Gastroesophageal sphincter (tissue), 4 donors: Measurements from ENCODE around the gene TTLL8. TPM values are rescaled to one million over a fixed set of nuclear protein-coding genes. Genes with fewer than 3 reads are reported as not detected.
A peak's percentile ranks its signal among the peaks of the same experiment; 100 is the strongest.

Source experiments
- ATAC-seq: fragments of 150-250 bp; one replicate; pipeline ENCODE4 v1.9.1; 2016; ENCODE audit warnings: mild to moderate bottlenecking, moderate library complexity
- H3K27ac ChIP-seq, 4 donors: fragments of 200-600 bp; sonication (generic) in 3 of 4; 1 replicate in 3 of 4; 2 replicates in 1 of 4; pipeline ENCODE4 v1.5.1; 2016 to 2019
- H3K27me3 ChIP-seq: fragments of 200-600 bp; sonication (generic); one replicate; pipeline ENCODE4 v1.5.1; 2019
- H3K36me3 ChIP-seq, 2 donors: fragments of 200-600 bp; sonication (generic); one replicate each; pipeline ENCODE4 v1.5.1; 2019; ENCODE audit warnings: control low read depth in 1 of 2
- H3K4me1 ChIP-seq, 3 donors: fragments of 200-600 bp; sonication (generic); 1 replicate in 2 of 3; 2 replicates in 1 of 3; pipeline ENCODE4 v1.5.1; 2016 to 2019; ENCODE audit warnings: control low read depth in 2 of 3
- H3K4me3 ChIP-seq, 2 donors: fragments of 200-600 bp; sonication (generic); one replicate each; pipeline ENCODE4 v1.5.1; 2019; ENCODE audit warnings: mild to moderate bottlenecking in 1 of 2, moderate library complexity in 1 of 2
- H3K9me3 ChIP-seq, 3 donors: fragments of 200-600 bp; sonication (generic); one replicate each; pipeline ENCODE4 v1.5.1; 2017 to 2019; ENCODE audit warnings: control low read depth in 2 of 3
- EP300 ChIP-seq: sonication (generic); formaldehyde crosslinking; IDR thresholded peaks from one replicate; pipeline ENCODE4 v1.6.1; 2017; ENCODE audit warnings: antibody characterized with exemption, mild to moderate bottlenecking
- POLR2A ChIP-seq, 2 donors: fragments of 450-650 bp; IDR thresholded peaks; one replicate each; pipeline ENCODE4 v1.6.1; 2017; ENCODE audit warnings: antibody characterized with exemption in 2 of 2, mild to moderate bottlenecking in 2 of 2, moderate library complexity in 1 of 2
- POLR2AphosphoS5 ChIP-seq: sonication (generic); formaldehyde crosslinking; IDR thresholded peaks from one replicate; pipeline ENCODE4 v1.6.1; 2017; ENCODE audit warnings: antibody characterized with exemption
- WGBS, 2 donors: methylation state at CpG; one replicate each; pipeline ENCODE4 v1.1.5; 2018; ENCODE audit warnings: low coverage in 1 of 2; 5-methylcytosine and 5-hydroxymethylcytosine counted together
- total RNA-seq, 4 donors: library from RNA; depleted of rRNA; stranded (reverse); fragments of >200 nt; gene quantifications; one replicate each; pipeline ENCODE4 v1.1.0, GENCODE V29; 2016
- TF ChIP-seq, protein P1 (sequence below), 4 experiments: fragments of 200-600 bp in 2 of 4; fragments of 450-650 bp in 2 of 4; sonication (generic) in 1 of 4; IDR thresholded peaks; one replicate each; pipeline ENCODE4 v1.5.1; 2017 to 2019; ENCODE audit warnings: antibody characterized with exemption in 4 of 4, mild to moderate bottlenecking in 2 of 4, moderate library complexity in 2 of 4

Gene TTLL8
- total RNA-seq, 4 donors from 2014 or later = not detected

DNA sequence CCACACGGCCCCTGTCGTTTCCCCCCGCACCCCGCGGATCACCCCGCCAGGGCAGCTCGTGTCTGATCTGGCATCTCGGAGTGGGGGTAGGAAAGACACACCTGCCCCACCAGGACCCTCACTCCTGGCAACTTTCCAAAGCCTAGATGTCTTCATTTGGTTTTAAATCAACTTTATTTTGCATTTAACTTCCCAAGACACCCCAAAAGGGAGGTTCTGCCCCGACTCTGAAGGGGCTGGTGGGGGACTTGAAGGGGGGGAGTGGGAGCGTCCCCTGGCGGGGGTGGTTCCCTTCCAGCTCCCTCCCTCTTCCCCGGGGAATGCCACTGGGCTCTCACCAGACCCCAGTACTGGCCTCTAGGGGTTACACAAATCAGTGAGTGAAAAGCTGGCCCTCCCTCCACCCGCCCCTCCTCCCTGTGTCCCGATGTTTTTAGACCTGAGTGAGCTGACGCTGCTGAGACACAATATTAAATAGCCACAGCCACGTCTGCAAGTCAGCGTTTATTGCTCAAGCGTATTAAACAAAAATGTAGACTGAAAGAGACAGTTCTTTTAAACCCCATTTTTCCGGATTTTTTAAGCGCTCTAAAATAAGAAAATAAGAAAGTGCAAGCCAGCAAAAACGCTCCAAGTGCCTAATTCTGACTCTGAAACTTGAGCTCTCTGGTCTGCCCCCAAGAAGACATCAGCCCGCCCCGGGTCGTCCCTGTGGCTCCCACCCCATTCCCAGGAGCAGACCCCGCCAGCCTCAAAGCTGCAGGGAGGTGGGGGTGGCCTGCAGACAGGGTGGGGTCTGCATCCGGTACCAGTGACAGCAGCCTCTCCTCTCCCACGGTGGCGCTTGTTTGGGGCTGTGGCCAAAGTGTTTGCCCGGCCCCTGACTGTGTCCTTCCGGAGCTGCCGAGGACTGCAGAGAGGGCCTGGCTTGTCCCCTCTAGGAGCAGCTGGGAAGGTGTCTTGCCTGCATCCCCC lies 1.1 kb upstream of the TTLL8 start:
- peak overlapping the region in 1 of 2 donors; percentile 38 for H3K4me3 ChIP-seq
- TF ChIP-seq POLR2AphosphoS5 = no peak
- TF ChIP-seq, protein P1, sequence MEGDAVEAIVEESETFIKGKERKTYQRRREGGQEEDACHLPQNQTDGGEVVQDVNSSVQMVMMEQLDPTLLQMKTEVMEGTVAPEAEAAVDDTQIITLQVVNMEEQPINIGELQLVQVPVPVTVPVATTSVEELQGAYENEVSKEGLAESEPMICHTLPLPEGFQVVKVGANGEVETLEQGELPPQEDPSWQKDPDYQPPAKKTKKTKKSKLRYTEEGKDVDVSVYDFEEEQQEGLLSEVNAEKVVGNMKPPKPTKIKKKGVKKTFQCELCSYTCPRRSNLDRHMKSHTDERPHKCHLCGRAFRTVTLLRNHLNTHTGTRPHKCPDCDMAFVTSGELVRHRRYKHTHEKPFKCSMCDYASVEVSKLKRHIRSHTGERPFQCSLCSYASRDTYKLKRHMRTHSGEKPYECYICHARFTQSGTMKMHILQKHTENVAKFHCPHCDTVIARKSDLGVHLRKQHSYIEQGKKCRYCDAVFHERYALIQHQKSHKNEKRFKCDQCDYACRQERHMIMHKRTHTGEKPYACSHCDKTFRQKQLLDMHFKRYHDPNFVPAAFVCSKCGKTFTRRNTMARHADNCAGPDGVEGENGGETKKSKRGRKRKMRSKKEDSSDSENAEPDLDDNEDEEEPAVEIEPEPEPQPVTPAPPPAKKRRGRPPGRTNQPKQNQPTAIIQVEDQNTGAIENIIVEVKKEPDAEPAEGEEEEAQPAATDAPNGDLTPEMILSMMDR (IDR thresholded peaks at IDR 0.05) = no peak
- TF ChIP-seq POLR2A (IDR thresholded peaks at IDR 0.05) = no peak
- TF ChIP-seq EP300 = no peak

DNA sequence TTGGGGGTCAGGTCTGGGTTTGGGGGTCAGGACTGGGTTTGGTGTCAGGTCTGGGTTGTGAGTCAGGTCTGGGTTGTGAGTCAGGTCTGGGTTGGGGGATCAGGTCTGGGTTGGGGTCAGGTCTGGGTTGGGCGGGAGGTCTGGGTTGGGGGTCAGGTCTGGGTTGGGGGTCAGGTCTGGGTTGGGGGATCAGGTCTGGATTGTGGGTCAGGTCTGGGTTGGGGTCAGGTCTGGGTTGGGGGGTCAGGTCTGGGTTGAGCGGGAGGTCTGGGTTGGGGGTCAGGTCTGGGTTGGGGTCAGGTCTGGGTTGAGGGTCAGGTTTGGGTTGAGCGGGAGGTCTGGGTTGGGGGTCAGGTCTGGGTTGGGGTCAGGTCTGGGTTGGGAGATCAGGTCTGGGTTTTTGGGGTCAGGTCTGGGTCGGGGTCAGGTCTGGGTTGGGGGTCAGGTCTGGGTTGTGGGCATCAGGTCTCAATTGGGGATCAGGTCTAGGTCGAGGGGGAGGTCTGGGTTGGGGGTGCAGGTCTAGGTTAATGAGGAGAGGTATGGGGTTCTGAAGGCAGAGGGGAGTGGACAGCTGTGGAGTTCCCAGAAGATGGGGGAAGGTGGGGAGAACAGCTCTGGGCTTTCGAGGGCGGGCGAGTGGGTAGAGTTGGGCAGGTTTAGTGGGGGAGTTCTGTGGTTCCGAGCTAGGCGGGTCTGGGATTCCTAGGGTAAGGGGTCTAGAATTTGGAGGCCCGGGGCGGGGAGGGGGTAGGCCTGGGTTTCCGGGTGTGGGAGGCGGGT lies 629 bp downstream of the TTLL8 start:
- H3K4me3 ChIP-seq = no peak overlapping the region
- no peak overlapping the region for H3K27ac ChIP-seq
- peaks cover 74% of the 10 kb centered on the region for H3K27me3 ChIP-seq
- TF ChIP-seq POLR2AphosphoS5 (no peak), POLR2A (IDR thresholded peaks at IDR 0.05) (no peak), EP300 (no peak)
- TF ChIP-seq, protein P1 (IDR thresholded peaks at IDR 0.05) = no peak
- no peak for ATAC-seq
- H3K36me3 ChIP-seq = no peaks in the 10 kb centered on the region
- H3K9me3 ChIP-seq = peaks cover 0 to 21% (median 0%) of the 10 kb centered on the region in 3 donors
- 59 to 72% methylated on average over 5 to 6 of the region's 14 CpGs for WGBS, 2 donors
- H3K4me1 ChIP-seq = peaks cover 0 to 20% (median 7%) of the 10 kb centered on the region in 3 donors

More for the DNA sequence above, 1.1 kb upstream of the TTLL8 start:
- ATAC-seq = no peak
- peaks cover 0 to 3% (median 0%) of the 10 kb centered on the region in 3 donors for H3K9me3 ChIP-seq
- H3K27me3 ChIP-seq = peaks cover 85% of the 10 kb centered on the region
- H3K36me3 ChIP-seq = no peaks in the 10 kb centered on the region
- H3K4me1 ChIP-seq = peaks cover 0 to 20% (median 7%) of the 10 kb centered on the region in 3 donors
- H3K27ac ChIP-seq = no peak overlapping the region
- 7% methylated on average over 5 to 10 of the region's 31 CpGs for WGBS, 2 donors

DNA sequence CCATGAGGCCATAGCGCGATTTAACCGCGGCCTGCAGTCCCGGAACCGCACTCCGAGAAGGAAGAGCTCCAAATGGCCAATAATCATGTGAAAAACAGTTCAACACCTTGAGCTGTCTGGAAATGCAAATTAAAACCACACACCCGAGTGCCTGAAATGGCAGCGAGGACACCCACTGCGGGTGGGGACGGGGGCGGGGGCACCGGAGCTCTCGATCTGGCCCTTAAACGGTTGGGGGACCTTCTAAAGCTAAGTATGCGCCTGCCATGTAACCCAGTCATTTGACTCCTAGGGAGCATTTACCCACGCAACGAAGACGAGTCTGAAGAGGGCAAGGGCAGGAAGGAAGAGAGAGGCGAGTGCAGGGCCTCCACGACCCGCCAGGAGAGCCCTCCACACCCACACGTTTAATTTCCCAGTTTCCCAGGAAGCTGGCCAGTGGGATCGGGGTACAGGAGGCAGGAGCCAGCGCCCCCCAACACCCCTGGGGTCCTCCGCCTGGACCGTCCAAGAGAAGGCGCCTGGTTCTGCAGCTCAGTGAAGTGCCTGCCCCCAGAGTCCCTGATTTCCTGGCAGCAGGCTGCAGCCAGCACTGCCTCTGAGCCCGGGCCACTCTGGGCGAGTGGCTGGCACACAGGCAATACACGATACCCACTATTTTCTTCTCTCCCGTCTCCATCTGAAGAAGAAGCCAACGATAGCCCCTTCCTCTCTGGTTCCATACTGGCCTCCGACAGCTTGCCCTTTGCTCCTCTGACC lies 1.7 kb downstream of the TTLL8 start:
- no peak overlapping the region for H3K27ac ChIP-seq
- no peaks in the 10 kb centered on the region for H3K36me3 ChIP-seq
- peaks cover 71% of the 10 kb centered on the region for H3K27me3 ChIP-seq
- H3K4me1 ChIP-seq = peaks cover 0 to 20% (median 7%) of the 10 kb centered on the region in 3 donors
- 81 to 89% methylated on average over 8 to 9 of the region's 34 CpGs for WGBS, 2 donors
- peaks cover 0 to 29% (median 0%) of the 10 kb centered on the region in 3 donors for H3K9me3 ChIP-seq
- no peak overlapping the region for H3K4me3 ChIP-seq
- TF ChIP-seq EP300 = no peak
- TF ChIP-seq, protein P1 (IDR thresholded peaks at IDR 0.05) = no peak
- no peak for TF ChIP-seq POLR2AphosphoS5
- TF ChIP-seq POLR2A (IDR thresholded peaks at IDR 0.05) = no peak
- no peak for ATAC-seq

DNA sequence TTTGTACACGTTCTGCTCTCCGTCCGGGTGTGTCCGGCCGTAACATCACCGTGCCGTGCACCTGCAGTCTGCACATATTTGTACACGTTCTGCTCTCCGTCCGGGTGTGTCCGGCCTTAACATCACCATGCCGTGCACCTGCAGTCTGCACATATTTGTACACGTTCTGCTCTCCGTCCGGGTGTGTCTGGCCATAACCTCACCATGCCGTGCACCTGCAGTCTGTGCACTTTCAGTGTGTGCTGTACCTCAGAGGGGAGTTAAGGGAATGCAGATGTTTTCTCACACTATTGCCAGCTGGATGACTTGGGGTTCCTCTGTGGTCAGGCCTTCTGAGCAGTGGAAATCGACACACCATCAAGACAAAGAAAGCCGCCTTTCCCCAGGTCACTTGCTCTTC lies 4.2 kb downstream of the TTLL8 start:
- H3K9me3 ChIP-seq = peaks cover 0 to 29% (median 0%) of the 10 kb centered on the region in 3 donors
- peaks cover 0 to 10% (median 5%) of the 10 kb centered on the region in 3 donors for H3K4me1 ChIP-seq
- no peaks in the 10 kb centered on the region for H3K36me3 ChIP-seq
- H3K27ac ChIP-seq = no peak overlapping the region
- ATAC-seq = no peak
- TF ChIP-seq, protein P1 (IDR thresholded peaks at IDR 0.05) = no peak
- TF ChIP-seq EP300 (no peak), POLR2AphosphoS5 (no peak), POLR2A (IDR thresholded peaks at IDR 0.05) (no peak)
- 92 to 93% methylated on average over 11 to 16 of the region's 18 CpGs for WGBS, 2 donors
- H3K4me3 ChIP-seq = no peak overlapping the region
- H3K27me3 ChIP-seq = peaks cover 65% of the 10 kb centered on the region
